Cortex of kidney (tissue), 1 donor: ENCODE results near the gene ZNF765.
"Not testable (repeated sequence)": the region's sequence is repeated elsewhere in the genome, so short reads cannot be mapped to it uniquely, and the experiment has no call there.

Source experiments
- DNase-seq: peaks from one replicate; lab custom pipeline; 2025; lab: John Stamatoyannopoulos, UW

Gene ZNF765

GRCh38 chr19:53394974-53395839, at the start of gene ZNF765:
Gene ZNF765, plus strand, starts transcription at chr19:53395149. Its CDS starts 2,867 bp downstream, at chr19:53398016.
- peak; percentile 23 for DNase-seq

GRCh38 chr19:53355739-53356138, 39.2 kb upstream of the ZNF765 start:
- DNase-seq: no peak

GRCh38 chr19:53357821-53358581, 36.9 kb upstream of the ZNF765 start:
- no peak for DNase-seq

GRCh38 chr19:53360056-53360455, 34.9 kb upstream of the ZNF765 start:
- DNase-seq: not testable (repeated sequence)

GRCh38 chr19:53365134-53365898, 29.6 kb upstream of the ZNF765 start, which contains the start of gene ZNF525:
Gene ZNF525, plus strand, starts transcription at chr19:53365705. Its CDS starts 6,577 bp downstream, at chr19:53372282.
- DNase-seq: no peak

GRCh38 chr19:53365899-53366493, 29.0 kb upstream of the ZNF765 start:
- no peak for DNase-seq

- DNase-seq: no peak
Observed at GRCh38 chr19:53372196-53372595, 22.8 kb upstream of the ZNF765 start.

- no peak for DNase-seq
Observed at GRCh38 chr19:53374288-53374687, 20.7 kb upstream of the ZNF765 start.

- no peak for DNase-seq
Observed at GRCh38 chr19:53374743-53375142, 20.2 kb upstream of the ZNF765 start.

- no peak for DNase-seq
Observed at GRCh38 chr19:53381376-53381775, 13.6 kb upstream of the ZNF765 start.

GRCh38 chr19:53388168-53388567, 6.8 kb upstream of the ZNF765 start:
- DNase-seq: no peak

- DNase-seq: no peak
Observed at GRCh38 chr19:53388904-53389303, 6.0 kb upstream of the ZNF765 start.

- DNase-seq: no peak
Observed at GRCh38 chr19:53389571-53389970, 5.4 kb upstream of the ZNF765 start.

- DNase-seq: no peak
Observed at GRCh38 chr19:53389978-53390377, 5.0 kb upstream of the ZNF765 start.

- no peak for DNase-seq
Observed at GRCh38 chr19:53394522-53394973, 401 bp upstream of the ZNF765 start.

GRCh38 chr19:53395840-53396524, 1.0 kb downstream of the ZNF765 start:
- DNase-seq: not testable (repeated sequence)

- DNase-seq: no peak
Observed at GRCh38 chr19:53396525-53396868, 1.5 kb downstream of the ZNF765 start.

- not testable (repeated sequence) for DNase-seq
Observed at GRCh38 chr19:53397918-53398317, 3.0 kb downstream of the ZNF765 start.

GRCh38 chr19:53409505-53410204, 14.7 kb downstream of the ZNF765 start:
- no peak for DNase-seq

GRCh38 chr19:53420520-53421315, 25.8 kb downstream of the ZNF765 start:
- DNase-seq: not testable (repeated sequence)
